ENCODE measurements around the gene NFATC3.

Gene NFATC3

DNA sequence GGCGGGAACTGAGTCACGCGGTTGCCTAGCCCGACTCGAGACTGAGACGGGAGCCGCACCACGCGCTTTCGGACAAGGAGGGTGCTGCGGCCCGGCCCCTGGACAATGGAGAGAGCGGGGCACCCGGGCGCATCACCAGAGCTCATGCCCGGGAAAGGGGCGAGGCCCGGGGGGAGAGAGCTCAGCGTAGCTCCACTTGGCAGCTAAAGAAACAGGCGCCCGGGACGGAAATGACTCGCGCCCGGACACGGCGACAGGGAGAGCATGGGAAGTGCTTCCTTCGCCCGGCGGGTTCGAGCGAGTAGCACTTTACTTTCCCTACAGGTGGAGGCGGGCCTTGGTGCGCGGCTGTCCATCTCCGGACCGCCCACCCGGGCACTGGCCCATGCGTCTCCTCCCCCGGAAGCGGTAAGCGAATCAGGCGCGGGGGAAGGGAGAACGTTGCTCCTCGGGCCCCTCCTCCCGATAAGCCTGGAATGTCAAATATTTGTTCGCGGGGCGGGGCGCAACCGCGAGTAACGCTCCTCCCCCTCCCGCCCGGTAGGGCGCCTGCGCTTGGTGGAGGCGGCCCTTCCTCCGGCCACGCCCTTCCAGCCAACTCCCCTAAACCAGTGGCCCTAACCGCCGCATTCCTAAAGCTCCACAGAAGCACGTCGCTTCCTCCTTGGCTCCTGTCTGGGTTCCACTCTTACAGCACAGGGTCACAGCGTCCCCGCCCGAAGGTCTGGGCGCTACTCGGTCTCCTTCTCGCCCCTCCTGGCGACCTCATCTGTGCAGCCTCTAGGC, 152.3 kb downstream of the NFATC3 start:
- no peaks in the 10 kb centered on the region for H3K27me3 ChIP-seq (ENCODE audit: insufficient read depth, low read length)
- peak overlapping the region; percentile 75 for H3K4me3 ChIP-seq (ENCODE audit: low read depth, low read length)
- H3K36me3 ChIP-seq (ENCODE audit: insufficient read depth, low read length), result no peaks in the 10 kb centered on the region
- H2AFZ ChIP-seq (ENCODE audit: low read length, unreplicated experiment), result peak overlapping the region; percentile 70
- H3K79me2 ChIP-seq (ENCODE audit: control insufficient read depth, insufficient read depth, low read length, unreplicated experiment), result no peaks in the 10 kb centered on the region
- peak overlapping the region; percentile 77 for H3K27ac ChIP-seq (ENCODE audit: low read depth, low read length)
- H3K4me1 ChIP-seq (ENCODE audit: control insufficient read depth, insufficient read depth, low read length, unreplicated experiment), result peaks cover 14% of the 10 kb centered on the region

- Histone ChIP-seq H3K27me3 (ENCODE audit: insufficient read depth, low read length) (no peaks in the 10 kb centered on the region), H3K79me2 (ENCODE audit: control insufficient read depth, insufficient read depth, low read length, unreplicated experiment) (no peaks in the 10 kb centered on the region), H2AFZ (ENCODE audit: low read length, unreplicated experiment) (peak overlapping the region; percentile 67), H3K27ac (ENCODE audit: low read depth, low read length) (peak overlapping the region; percentile 77), H3K36me3 (ENCODE audit: insufficient read depth, low read length) (no peaks in the 10 kb centered on the region), H3K4me3 (ENCODE audit: low read depth, low read length) (peak overlapping the region; percentile 75), H3K4me1 (ENCODE audit: control insufficient read depth, insufficient read depth, low read length, unreplicated experiment) (peaks cover 14% of the 10 kb centered on the region)
Observed at GRCh38 chr16:68238029-68238345, 152.8 kb downstream of the NFATC3 start.

DNA sequence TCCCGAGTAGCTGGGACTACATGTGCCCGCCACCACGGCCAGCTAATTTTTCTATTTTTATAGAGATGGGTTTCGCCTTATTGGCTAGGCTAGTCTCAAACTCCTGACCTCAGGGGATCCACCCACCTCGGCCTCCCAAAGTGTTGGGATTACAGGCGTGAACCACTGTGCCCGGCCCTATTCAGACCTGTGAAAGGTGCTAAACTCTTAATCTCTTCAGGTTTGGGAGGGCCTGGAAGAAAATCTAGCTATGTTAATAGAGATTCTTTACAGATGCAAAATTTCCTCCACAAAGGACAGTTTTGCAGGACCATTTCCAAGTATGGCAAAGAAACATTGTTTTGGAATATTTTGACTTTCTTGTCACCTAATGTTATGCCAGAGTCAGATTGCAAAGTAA, 156.9 kb downstream of the NFATC3 start:
- Histone ChIP-seq H2AFZ (ENCODE audit: low read length, unreplicated experiment) (no peak overlapping the region), H3K4me3 (ENCODE audit: low read depth, low read length) (no peak overlapping the region), H3K36me3 (ENCODE audit: insufficient read depth, low read length) (no peaks in the 10 kb centered on the region)

DNA sequence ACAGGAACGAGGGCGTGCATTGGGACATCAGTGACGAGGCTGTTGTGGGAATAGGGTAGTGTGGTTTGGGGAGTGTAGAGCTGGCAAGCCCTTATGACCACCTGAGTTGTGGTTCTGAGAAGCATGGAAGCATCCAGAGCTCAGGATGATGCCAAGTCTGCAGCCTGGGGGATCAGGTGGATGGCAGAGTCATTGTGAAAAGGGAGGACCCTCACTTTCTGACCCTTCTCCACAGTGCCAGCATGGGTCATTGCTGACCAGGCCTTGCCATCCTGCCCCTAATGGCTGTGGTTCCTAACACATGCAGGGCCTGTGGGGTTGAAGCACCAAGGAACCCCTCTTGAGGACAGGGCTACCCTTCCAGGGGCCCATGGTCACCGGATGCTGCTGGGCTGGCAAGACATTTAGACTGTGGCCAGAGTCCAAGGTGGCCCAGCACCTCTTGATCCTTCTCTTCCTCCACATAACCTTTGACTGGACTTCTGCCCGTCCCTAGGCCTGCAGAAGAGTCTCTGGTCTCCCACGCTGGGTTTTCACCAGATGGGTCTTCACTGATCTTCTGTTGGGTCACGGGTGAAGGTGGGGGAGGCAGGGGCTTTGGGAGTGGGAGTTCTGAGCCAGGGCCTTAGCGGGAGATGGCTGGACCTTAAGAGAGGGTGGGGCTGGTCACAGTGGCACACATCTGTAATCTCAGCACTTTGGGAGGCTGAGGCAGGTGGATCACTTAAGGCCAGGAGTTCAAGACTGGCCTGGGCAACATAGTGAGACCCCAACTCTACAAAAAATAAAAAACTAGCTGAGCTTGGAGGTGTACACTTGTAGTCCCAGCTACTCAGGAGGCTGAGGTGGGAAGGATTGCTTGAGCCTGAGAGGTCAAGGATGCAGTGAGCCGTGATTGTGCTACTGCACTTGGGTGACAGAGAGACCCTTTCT, 158.0 kb downstream of the NFATC3 start:
- Histone ChIP-seq H3K27ac (ENCODE audit: low read depth, low read length) (no peak overlapping the region), H3K79me2 (ENCODE audit: control insufficient read depth, insufficient read depth, low read length, unreplicated experiment) (peaks cover 20% of the 10 kb centered on the region), H3K4me3 (ENCODE audit: low read depth, low read length) (no peak overlapping the region), H3K27me3 (ENCODE audit: insufficient read depth, low read length) (no peaks in the 10 kb centered on the region), H3K36me3 (ENCODE audit: insufficient read depth, low read length) (no peaks in the 10 kb centered on the region), H3K4me1 (ENCODE audit: control insufficient read depth, insufficient read depth, low read length, unreplicated experiment) (peaks cover 23% of the 10 kb centered on the region), H2AFZ (ENCODE audit: low read length, unreplicated experiment) (no peak overlapping the region)

More for the DNA sequence above, 156.9 kb downstream of the NFATC3 start:
- no peaks in the 10 kb centered on the region for H3K27me3 ChIP-seq (ENCODE audit: insufficient read depth, low read length)
- peaks cover 16% of the 10 kb centered on the region for H3K79me2 ChIP-seq (ENCODE audit: control insufficient read depth, insufficient read depth, low read length, unreplicated experiment)
- no peak overlapping the region for H3K27ac ChIP-seq (ENCODE audit: low read depth, low read length)
- H3K4me1 ChIP-seq (ENCODE audit: control insufficient read depth, insufficient read depth, low read length, unreplicated experiment), result peaks cover 22% of the 10 kb centered on the region

DNA sequence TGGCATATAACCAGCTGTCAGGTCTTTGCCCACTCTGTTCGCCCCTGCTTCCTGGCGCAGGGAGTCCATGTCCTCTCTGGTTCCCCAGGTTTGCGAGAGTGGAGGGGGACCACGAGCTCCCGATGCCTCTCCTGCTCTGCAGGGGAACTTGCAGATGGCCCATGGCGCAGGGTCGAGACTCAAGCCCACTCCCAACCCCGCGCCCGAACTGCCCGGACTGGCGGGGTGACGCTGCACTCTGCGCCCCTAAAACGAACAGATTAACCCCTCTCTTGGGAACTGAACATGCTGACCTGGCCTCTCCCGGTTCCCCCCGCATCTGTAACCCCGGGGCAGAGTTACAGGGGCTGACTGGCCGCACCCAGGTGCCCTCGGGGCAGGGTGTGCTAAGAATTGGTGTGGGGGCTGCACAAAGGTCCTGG, 159.3 kb downstream of the NFATC3 start:
- Histone ChIP-seq H2AFZ (ENCODE audit: low read length, unreplicated experiment) (peak overlapping the region; percentile 90), H3K79me2 (ENCODE audit: control insufficient read depth, insufficient read depth, low read length, unreplicated experiment) (peaks cover 20% of the 10 kb centered on the region), H3K27me3 (ENCODE audit: insufficient read depth, low read length) (no peaks in the 10 kb centered on the region), H3K36me3 (ENCODE audit: insufficient read depth, low read length) (no peaks in the 10 kb centered on the region), H3K4me3 (ENCODE audit: low read depth, low read length) (peak overlapping the region; percentile 94), H3K4me1 (ENCODE audit: control insufficient read depth, insufficient read depth, low read length, unreplicated experiment) (peaks cover 18% of the 10 kb centered on the region), H3K27ac (ENCODE audit: low read depth, low read length) (no peak overlapping the region)

GRCh38 chr16:68244903-68245853, 160.0 kb downstream of the NFATC3 start, which contains the start of gene PLA2G15:
PLA2G15 (plus strand) TSS chr16:68245373; CDS start chr16:68245427, 54 bp downstream.
- peaks cover 18% of the 10 kb centered on the region for H3K4me1 ChIP-seq (ENCODE audit: control insufficient read depth, insufficient read depth, low read length, unreplicated experiment)
- no peaks in the 10 kb centered on the region for H3K27me3 ChIP-seq (ENCODE audit: insufficient read depth, low read length)
- peaks cover 20% of the 10 kb centered on the region for H3K79me2 ChIP-seq (ENCODE audit: control insufficient read depth, insufficient read depth, low read length, unreplicated experiment)
- no peaks in the 10 kb centered on the region for H3K36me3 ChIP-seq (ENCODE audit: insufficient read depth, low read length)
- peak within 1 kb of the TSS; percentile 90 for H2AFZ ChIP-seq (ENCODE audit: low read length, unreplicated experiment)
- no peak within 1 kb of the TSS for H3K27ac ChIP-seq (ENCODE audit: low read depth, low read length)
- H3K4me3 ChIP-seq (ENCODE audit: low read depth, low read length), result peak within 1 kb of the TSS; percentile 94

GRCh38 chr16:68246121-68246520, 161.0 kb downstream of the NFATC3 start:
- H3K27me3 ChIP-seq (ENCODE audit: insufficient read depth, low read length), result no peaks in the 10 kb centered on the region
- H3K4me3 ChIP-seq (ENCODE audit: low read depth, low read length), result peak overlapping the region; percentile 94
- H2AFZ ChIP-seq (ENCODE audit: low read length, unreplicated experiment), result no peak overlapping the region
- H3K79me2 ChIP-seq (ENCODE audit: control insufficient read depth, insufficient read depth, low read length, unreplicated experiment), result peaks cover 20% of the 10 kb centered on the region
- H3K4me1 ChIP-seq (ENCODE audit: control insufficient read depth, insufficient read depth, low read length, unreplicated experiment), result peaks cover 18% of the 10 kb centered on the region
- H3K27ac ChIP-seq (ENCODE audit: low read depth, low read length), result no peak overlapping the region
- no peaks in the 10 kb centered on the region for H3K36me3 ChIP-seq (ENCODE audit: insufficient read depth, low read length)

- Histone ChIP-seq H3K4me3 (ENCODE audit: low read depth, low read length) (peak overlapping the region; percentile 94), H2AFZ (ENCODE audit: low read length, unreplicated experiment) (no peak overlapping the region), H3K4me1 (ENCODE audit: control insufficient read depth, insufficient read depth, low read length, unreplicated experiment) (peaks cover 18% of the 10 kb centered on the region), H3K27me3 (ENCODE audit: insufficient read depth, low read length) (no peaks in the 10 kb centered on the region), H3K27ac (ENCODE audit: low read depth, low read length) (no peak overlapping the region), H3K79me2 (ENCODE audit: control insufficient read depth, insufficient read depth, low read length, unreplicated experiment) (peaks cover 20% of the 10 kb centered on the region), H3K36me3 (ENCODE audit: insufficient read depth, low read length) (no peaks in the 10 kb centered on the region)
Observed at GRCh38 chr16:68246666-68247065, 161.5 kb downstream of the NFATC3 start.

DNA sequence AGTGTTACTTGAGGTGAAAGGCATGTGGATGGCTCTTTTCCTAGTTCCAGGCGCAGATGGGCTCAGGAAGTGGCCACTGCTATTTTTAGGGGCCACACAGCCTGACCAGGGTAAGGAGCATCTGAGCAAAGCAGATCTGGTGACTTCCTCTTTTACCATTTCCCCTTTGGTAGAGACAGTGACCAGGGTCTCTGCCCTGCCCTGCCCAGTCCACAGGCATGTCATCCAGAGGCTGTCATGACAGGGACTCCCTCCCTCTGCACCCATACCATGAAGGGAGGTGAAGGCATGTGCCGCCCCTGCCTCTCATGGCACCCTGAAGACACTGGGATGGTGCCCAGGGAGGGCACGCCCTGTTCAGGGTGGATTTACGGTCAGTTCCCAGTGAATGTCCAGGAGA, 162.2 kb downstream of the NFATC3 start:
- no peak overlapping the region for H3K4me3 ChIP-seq (ENCODE audit: low read depth, low read length)

GRCh38 chr16:68247932-68248331, 162.8 kb downstream of the NFATC3 start:
- Histone ChIP-seq H3K36me3 (ENCODE audit: insufficient read depth, low read length) (no peaks in the 10 kb centered on the region), H3K4me3 (ENCODE audit: low read depth, low read length) (no peak overlapping the region), H3K27ac (ENCODE audit: low read depth, low read length) (no peak overlapping the region), H2AFZ (ENCODE audit: low read length, unreplicated experiment) (no peak overlapping the region), H3K4me1 (ENCODE audit: control insufficient read depth, insufficient read depth, low read length, unreplicated experiment) (peaks cover 18% of the 10 kb centered on the region), H3K27me3 (ENCODE audit: insufficient read depth, low read length) (no peaks in the 10 kb centered on the region), H3K79me2 (ENCODE audit: control insufficient read depth, insufficient read depth, low read length, unreplicated experiment) (peaks cover 20% of the 10 kb centered on the region)

More for the DNA sequence above, 162.2 kb downstream of the NFATC3 start:
- Histone ChIP-seq H3K27me3 (ENCODE audit: insufficient read depth, low read length) (no peaks in the 10 kb centered on the region), H2AFZ (ENCODE audit: low read length, unreplicated experiment) (no peak overlapping the region), H3K36me3 (ENCODE audit: insufficient read depth, low read length) (no peaks in the 10 kb centered on the region), H3K4me1 (ENCODE audit: control insufficient read depth, insufficient read depth, low read length, unreplicated experiment) (peaks cover 18% of the 10 kb centered on the region), H3K79me2 (ENCODE audit: control insufficient read depth, insufficient read depth, low read length, unreplicated experiment) (peaks cover 20% of the 10 kb centered on the region), H3K27ac (ENCODE audit: low read depth, low read length) (no peak overlapping the region)
